Neural progenitor cell (in vitro differentiated cells): ENCODE results near the gene TRPM3. TPM values are rescaled to one million over a fixed set of nuclear protein-coding genes. Genes with fewer than 3 reads are reported as not detected.

Experiments
- DNase-seq: peaks from one replicate; pipeline ENCODE4 v3.0.0-alpha.2; 2016; ENCODE audit warnings: low spot score
- H2AFZ ChIP-seq: fragments of 200-600 bp; sonication (generic); replicated peaks from 2 replicates; pipeline ENCODE4 v1.6.1; 2016; ENCODE audit warnings: antibody characterized with exemption
- H3F3A ChIP-seq: fragments of 200-600 bp; sonication (generic); 2 replicates; pipeline ENCODE4 v1.6.1; 2016; ENCODE audit warnings: antibody characterized with exemption, low read depth
- H3K27ac ChIP-seq: fragments of 200-600 bp; sonication (generic); 2 replicates; pipeline ENCODE4 v1.5.1; 2016; ENCODE audit warnings: mild to moderate bottlenecking
- H3K27me3 ChIP-seq: fragments of 200-600 bp; sonication (generic); 2 replicates; pipeline ENCODE4 v1.6.1; 2016; ENCODE audit warnings: mild to moderate bottlenecking, moderate library complexity
- H3K36me3 ChIP-seq: fragments of 200-600 bp; sonication (generic); 2 replicates; pipeline ENCODE4 v1.5.1; 2016
- H3K4me1 ChIP-seq: fragments of 200-600 bp; sonication (generic); 2 replicates; pipeline ENCODE4 v1.6.1; 2016; ENCODE audit warnings: mixed run types
- H3K4me2 ChIP-seq: fragments of 200-600 bp; sonication (generic); 2 replicates; pipeline ENCODE4 v1.6.1; 2016
- H3K4me3 ChIP-seq: fragments of 200-600 bp; sonication (generic); 2 replicates; pipeline ENCODE4 v1.5.1; 2016
- H3K79me2 ChIP-seq: fragments of 200-600 bp; sonication (generic); 2 replicates; pipeline ENCODE4 v1.6.1; 2016; ENCODE audit warnings: low read depth
- H3K9ac ChIP-seq: fragments of 200-600 bp; sonication (generic); 2 replicates; pipeline ENCODE4 v1.6.1; 2016
- H3K9me3 ChIP-seq: fragments of 200-600 bp; sonication (generic); 2 replicates; pipeline ENCODE4 v1.5.1; 2016; ENCODE audit warnings: low read depth
- H4K20me1 ChIP-seq: fragments of 200-600 bp; sonication (generic); 2 replicates; pipeline ENCODE4 v1.6.1; 2016; ENCODE audit warnings: low read depth
- H3K27ac Mint-ChIP-seq: 3 replicates; pipeline ENCODE4 v1.8.0; 2021; ENCODE audit warnings: mixed read lengths
- H3K27me3 Mint-ChIP-seq: 2 replicates; pipeline ENCODE4 v1.8.0; 2022; ENCODE audit warnings: low read depth, mild to moderate bottlenecking, inconsistent platforms, moderate library complexity, mixed read lengths; ENCODE audit not compliant: insufficient read depth
- H3K36me3 Mint-ChIP-seq: 3 replicates; pipeline ENCODE4 v1.8.0; 2021; ENCODE audit warnings: mixed read lengths
- H3K4me1 Mint-ChIP-seq: 3 replicates; pipeline ENCODE4 v1.8.0; 2021; ENCODE audit warnings: mixed read lengths
- H3K4me3 Mint-ChIP-seq: 3 replicates; pipeline ENCODE4 v1.8.0; 2021; ENCODE audit warnings: mild to moderate bottlenecking, moderate library complexity, mixed read lengths
- H3K9me3 Mint-ChIP-seq: 3 replicates; pipeline ENCODE4 v1.8.0; 2020; ENCODE audit warnings: mixed read lengths
- EZH2 ChIP-seq: fragments of 200-600 bp; sonication (generic); IDR thresholded peaks from 2 replicates; pipeline ENCODE4 v1.6.1; 2017; ENCODE audit warnings: antibody characterized with exemption, mild to moderate bottlenecking, moderate library complexity
- EZH2phosphoT487 ChIP-seq: fragments of 200-600 bp; sonication (generic); IDR thresholded peaks from 2 replicates; pipeline ENCODE4 v1.6.1; 2017; ENCODE audit warnings: antibody characterized with exemption
- total RNA-seq: library from RNA; depleted of rRNA; stranded (reverse); fragments of >200 nt; gene quantifications from 2 replicates; pipeline ENCODE4 v1.2.3, GENCODE V29; 2015; ENCODE audit warnings: low replicate concordance
- TF ChIP-seq, protein P1 (sequence below): fragments of 200-600 bp; sonication (generic); IDR thresholded peaks from 2 replicates; pipeline ENCODE4 v1.5.1; 2017; ENCODE audit warnings: antibody characterized with exemption, mild to moderate bottlenecking

The TRPM3 gene
- total RNA-seq, 1 donor from 2014 or later: 37.2 TPM

DNA sequence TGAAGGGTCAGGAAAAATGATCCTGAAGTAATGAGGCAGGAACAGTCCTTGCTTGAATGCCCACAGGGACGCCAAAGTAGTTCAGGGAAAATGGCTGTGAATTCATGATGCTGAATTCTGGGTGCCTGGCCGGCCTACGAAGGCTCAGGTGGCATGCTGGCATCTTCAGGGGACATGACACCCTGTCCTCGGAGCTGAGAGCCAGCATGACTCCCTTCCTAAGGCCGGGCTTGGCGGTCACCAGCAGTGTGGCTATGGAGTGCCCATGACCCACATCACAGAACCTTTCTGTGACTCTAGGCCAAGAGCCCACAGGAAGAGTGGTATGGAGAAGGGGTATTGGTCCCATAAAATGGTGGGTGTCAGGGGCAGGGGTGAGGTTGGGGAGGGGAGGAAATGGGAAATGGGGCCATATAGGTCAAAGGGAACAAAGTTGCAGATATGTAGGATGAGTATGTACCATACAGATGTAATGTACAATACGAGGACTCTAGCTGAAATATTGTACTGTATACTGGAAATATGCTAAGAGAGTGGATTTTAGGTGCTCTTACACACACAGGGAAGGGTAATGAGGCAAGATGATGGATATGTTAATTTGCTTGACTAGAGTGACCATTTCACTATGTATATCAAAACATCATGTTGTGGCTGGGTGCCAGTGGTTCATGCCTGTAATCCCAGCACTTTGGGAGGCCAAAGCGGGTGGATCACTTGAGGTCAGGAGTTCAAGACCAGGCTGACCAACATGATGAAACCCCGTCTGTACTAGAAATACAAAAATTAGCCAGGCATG lies 504.2 kb downstream of the TRPM3 start:
- no peak overlapping the region for H3K27ac ChIP-seq

GRCh38 chr9:70616228-70616990 lies 505.0 kb downstream of the TRPM3 start:
- H3K27ac Mint-ChIP-seq: no peak overlapping the region
- no peaks in the 10 kb centered on the region for H3F3A ChIP-seq
- H3K9me3 ChIP-seq: no peaks in the 10 kb centered on the region
- no peak overlapping the region for H3K4me2 ChIP-seq
- H3K4me3 ChIP-seq: no peak overlapping the region
- no peaks in the 10 kb centered on the region for H3K9me3 Mint-ChIP-seq
- H3K4me1 ChIP-seq: no peaks in the 10 kb centered on the region
- no peaks in the 10 kb centered on the region for H4K20me1 ChIP-seq
- H3K4me1 Mint-ChIP-seq: peaks cover 26% of the 10 kb centered on the region
- no peak overlapping the region for H3K27ac ChIP-seq
- no peak overlapping the region for H2AFZ ChIP-seq
- peaks cover 6% of the 10 kb centered on the region for H3K27me3 Mint-ChIP-seq
- no peak overlapping the region for H3K9ac ChIP-seq
- no peak for DNase-seq
- TF ChIP-seq EZH2phosphoT487 (no peak), EZH2 (no peak)
- TF ChIP-seq, protein P1, sequence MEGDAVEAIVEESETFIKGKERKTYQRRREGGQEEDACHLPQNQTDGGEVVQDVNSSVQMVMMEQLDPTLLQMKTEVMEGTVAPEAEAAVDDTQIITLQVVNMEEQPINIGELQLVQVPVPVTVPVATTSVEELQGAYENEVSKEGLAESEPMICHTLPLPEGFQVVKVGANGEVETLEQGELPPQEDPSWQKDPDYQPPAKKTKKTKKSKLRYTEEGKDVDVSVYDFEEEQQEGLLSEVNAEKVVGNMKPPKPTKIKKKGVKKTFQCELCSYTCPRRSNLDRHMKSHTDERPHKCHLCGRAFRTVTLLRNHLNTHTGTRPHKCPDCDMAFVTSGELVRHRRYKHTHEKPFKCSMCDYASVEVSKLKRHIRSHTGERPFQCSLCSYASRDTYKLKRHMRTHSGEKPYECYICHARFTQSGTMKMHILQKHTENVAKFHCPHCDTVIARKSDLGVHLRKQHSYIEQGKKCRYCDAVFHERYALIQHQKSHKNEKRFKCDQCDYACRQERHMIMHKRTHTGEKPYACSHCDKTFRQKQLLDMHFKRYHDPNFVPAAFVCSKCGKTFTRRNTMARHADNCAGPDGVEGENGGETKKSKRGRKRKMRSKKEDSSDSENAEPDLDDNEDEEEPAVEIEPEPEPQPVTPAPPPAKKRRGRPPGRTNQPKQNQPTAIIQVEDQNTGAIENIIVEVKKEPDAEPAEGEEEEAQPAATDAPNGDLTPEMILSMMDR: no peak
- peaks cover 4% of the 10 kb centered on the region for H3K36me3 ChIP-seq
- no peaks in the 10 kb centered on the region for H3K79me2 ChIP-seq
- H3K4me3 Mint-ChIP-seq: no peak overlapping the region
- peaks cover 32% of the 10 kb centered on the region for H3K36me3 Mint-ChIP-seq
- no peaks in the 10 kb centered on the region for H3K27me3 ChIP-seq

More for the DNA sequence above, 504.2 kb downstream of the TRPM3 start:
- TF ChIP-seq, protein P1: no peak
- no peak for TF ChIP-seq EZH2phosphoT487
- no peak for TF ChIP-seq EZH2
- no peak overlapping the region for H3K9ac ChIP-seq
- H3K4me1 Mint-ChIP-seq: peaks cover 26% of the 10 kb centered on the region
- DNase-seq: no peak
- no peaks in the 10 kb centered on the region for H3K79me2 ChIP-seq
- no peaks in the 10 kb centered on the region for H3K4me1 ChIP-seq
- H3K4me2 ChIP-seq: no peak overlapping the region
- no peak overlapping the region for H3K27ac Mint-ChIP-seq
- no peaks in the 10 kb centered on the region for H4K20me1 ChIP-seq
- H3K36me3 Mint-ChIP-seq: peaks cover 32% of the 10 kb centered on the region
- peaks cover 4% of the 10 kb centered on the region for H3K36me3 ChIP-seq
- peaks cover 6% of the 10 kb centered on the region for H3K27me3 Mint-ChIP-seq
- H2AFZ ChIP-seq: no peak overlapping the region
- H3K4me3 Mint-ChIP-seq: no peak overlapping the region
- H3K27me3 ChIP-seq: no peaks in the 10 kb centered on the region
- no peak overlapping the region for H3K4me3 ChIP-seq
- H3K9me3 ChIP-seq: no peaks in the 10 kb centered on the region
- H3K9me3 Mint-ChIP-seq: no peaks in the 10 kb centered on the region
- no peaks in the 10 kb centered on the region for H3F3A ChIP-seq

- Histone ChIP-seq H3F3A (no peaks in the 10 kb centered on the region), H3K36me3 (peaks cover 4% of the 10 kb centered on the region), H3K27ac (no peak overlapping the region), H4K20me1 (no peaks in the 10 kb centered on the region), H3K4me3 (no peak overlapping the region), H3K4me2 (no peak overlapping the region), H3K79me2 (no peaks in the 10 kb centered on the region), H2AFZ (no peak overlapping the region), H3K9ac (no peak overlapping the region), H3K4me1 (no peaks in the 10 kb centered on the region), H3K27me3 (no peaks in the 10 kb centered on the region), H3K9me3 (no peaks in the 10 kb centered on the region)
- peaks cover 26% of the 10 kb centered on the region for H3K4me1 Mint-ChIP-seq
- H3K9me3 Mint-ChIP-seq: no peaks in the 10 kb centered on the region
- H3K4me3 Mint-ChIP-seq: no peak overlapping the region
- no peak for DNase-seq
- peaks cover 38% of the 10 kb centered on the region for H3K36me3 Mint-ChIP-seq
- H3K27me3 Mint-ChIP-seq: peaks cover 6% of the 10 kb centered on the region
- H3K27ac Mint-ChIP-seq: no peak overlapping the region
- TF ChIP-seq, protein P1: no peak
- TF ChIP-seq EZH2phosphoT487: no peak
- no peak for TF ChIP-seq EZH2
These were observed 505.8 kb downstream of the TRPM3 start for GRCh38 chr9:70615464-70616138.
